AG09319 (cell line): ENCODE measurements around the gene THOC2.
"Not testable (repeated sequence)": the region's sequence is repeated elsewhere in the genome, so short reads cannot be mapped to it uniquely, and the experiment has no call there.

ENCODE experiments used
- DNase-seq: peaks from one replicate; pipeline ENCODE4 v3.0.0-alpha.2; 2010; ENCODE audit warnings: low read depth; ENCODE audit errors: extremely low read depth
- TF ChIP-seq, protein P1 (sequence below): IDR thresholded peaks from 2 replicates; pipeline ENCODE4 v1.5.1; 2011; ENCODE audit warnings: low read depth, mild to moderate bottlenecking, inconsistent platforms, low read length, moderate library complexity

THOC2 gene

GRCh38 chrX:123740536-123740935 is 7.7 kb upstream of the THOC2 start:
- no peak for DNase-seq
- TF ChIP-seq, protein P1, sequence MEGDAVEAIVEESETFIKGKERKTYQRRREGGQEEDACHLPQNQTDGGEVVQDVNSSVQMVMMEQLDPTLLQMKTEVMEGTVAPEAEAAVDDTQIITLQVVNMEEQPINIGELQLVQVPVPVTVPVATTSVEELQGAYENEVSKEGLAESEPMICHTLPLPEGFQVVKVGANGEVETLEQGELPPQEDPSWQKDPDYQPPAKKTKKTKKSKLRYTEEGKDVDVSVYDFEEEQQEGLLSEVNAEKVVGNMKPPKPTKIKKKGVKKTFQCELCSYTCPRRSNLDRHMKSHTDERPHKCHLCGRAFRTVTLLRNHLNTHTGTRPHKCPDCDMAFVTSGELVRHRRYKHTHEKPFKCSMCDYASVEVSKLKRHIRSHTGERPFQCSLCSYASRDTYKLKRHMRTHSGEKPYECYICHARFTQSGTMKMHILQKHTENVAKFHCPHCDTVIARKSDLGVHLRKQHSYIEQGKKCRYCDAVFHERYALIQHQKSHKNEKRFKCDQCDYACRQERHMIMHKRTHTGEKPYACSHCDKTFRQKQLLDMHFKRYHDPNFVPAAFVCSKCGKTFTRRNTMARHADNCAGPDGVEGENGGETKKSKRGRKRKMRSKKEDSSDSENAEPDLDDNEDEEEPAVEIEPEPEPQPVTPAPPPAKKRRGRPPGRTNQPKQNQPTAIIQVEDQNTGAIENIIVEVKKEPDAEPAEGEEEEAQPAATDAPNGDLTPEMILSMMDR = no peak

GRCh38 chrX:123740006-123740405 is 7.2 kb upstream of the THOC2 start:
- DNase-seq = no peak
- TF ChIP-seq, protein P1 = no peak

DNA sequence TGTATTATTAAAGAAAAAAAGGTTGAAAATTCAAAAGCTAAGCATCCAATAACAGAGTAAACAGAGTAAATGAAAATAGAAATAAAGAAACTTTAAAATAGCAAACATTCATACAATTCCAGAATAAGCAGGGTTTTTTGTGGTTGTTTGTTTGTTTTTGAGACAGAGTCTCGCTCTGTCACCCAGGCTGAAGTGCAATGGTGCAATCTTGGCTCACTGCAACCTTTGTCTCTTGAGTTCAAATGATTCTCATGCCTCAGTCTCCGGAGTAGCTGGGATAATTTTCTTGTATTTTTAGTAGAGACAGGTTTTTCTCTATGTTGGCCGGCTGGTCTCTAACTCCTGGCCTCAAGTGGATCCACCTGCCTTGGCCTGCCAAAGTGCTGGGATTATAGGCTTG is 6.6 kb upstream of the THOC2 start:
- TF ChIP-seq, protein P1 = no peak

GRCh38 chrX:123738378-123738940 is 5.6 kb upstream of the THOC2 start:
- no peak for DNase-seq
- TF ChIP-seq, protein P1 = no peak

More for the DNA sequence above, 6.6 kb upstream of the THOC2 start:
- no peak for DNase-seq

DNA sequence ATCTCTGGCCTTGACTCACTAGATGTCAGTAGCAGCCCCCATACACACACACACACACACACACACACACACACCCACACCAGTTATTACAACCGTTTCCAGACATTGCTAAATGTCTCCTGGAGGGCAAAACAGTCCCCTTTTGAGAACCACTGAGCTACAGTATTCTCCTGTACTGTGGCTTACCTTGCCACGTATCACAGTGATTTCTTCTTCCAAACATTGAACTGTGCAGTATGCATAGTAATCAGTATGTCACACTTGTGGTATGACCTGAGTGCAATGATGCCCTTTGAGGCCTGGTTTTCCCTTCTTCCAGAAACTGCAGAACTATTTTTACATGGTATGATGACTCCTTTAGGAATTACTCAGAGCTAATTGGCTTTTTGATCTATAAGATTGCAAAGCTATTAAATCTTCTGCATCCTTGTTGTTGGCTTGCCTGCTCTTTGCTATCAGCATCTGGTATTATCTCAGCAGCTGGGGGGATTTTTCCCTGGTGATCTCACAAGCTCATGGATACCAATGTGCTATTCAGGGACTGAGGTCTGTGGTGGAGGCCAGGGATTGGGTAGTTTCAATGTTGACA is 3.6 kb upstream of the THOC2 start:
- TF ChIP-seq, protein P1 = no peak
- no peak for DNase-seq

DNA sequence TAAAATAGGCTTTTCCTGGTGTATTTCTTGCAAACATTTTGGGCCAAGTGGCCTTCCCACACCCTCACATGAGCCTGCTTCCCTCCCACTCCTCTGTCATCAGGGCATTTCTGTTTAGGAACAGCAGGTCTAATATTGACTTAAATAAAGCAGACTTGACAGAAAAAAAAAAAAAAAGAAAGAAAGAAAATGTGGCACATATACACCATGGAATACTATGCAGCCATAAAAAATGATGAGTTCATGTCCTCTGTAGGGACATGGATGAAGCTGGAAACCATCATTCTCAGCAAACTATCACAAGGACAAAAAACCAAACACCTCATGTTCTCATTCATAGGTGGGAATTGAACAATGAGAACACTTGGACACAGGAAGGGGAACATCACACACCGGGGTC is 2.3 kb upstream of the THOC2 start:
- DNase-seq = not testable (repeated sequence)

DNA sequence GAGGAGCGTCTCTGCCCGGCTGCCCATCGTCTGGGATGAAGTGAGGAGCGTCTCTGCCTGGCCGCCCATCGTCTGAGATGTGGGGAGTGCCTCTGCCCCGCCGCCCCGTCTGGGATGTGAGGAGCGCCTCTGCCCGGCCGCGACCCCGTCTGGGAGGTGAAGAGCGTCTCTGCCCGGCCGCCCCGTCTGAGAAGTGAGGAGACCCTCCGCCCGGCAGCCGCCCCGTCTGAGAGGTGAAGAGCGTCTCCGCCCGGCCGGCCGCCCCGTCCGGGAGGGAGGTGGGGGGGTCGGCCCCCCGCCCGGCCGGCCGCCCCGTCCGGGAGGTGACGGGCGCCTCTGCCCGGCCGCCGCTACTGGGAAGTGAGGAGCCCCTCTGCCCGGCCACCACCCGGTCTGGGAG is 1.2 kb upstream of the THOC2 start:
- not testable (repeated sequence) for DNase-seq

- no peak for DNase-seq
- TF ChIP-seq, protein P1 = no peak
These were observed 724 bp downstream of the THOC2 start for GRCh38 chrX:123731987-123732669.
